Measurements from ENCODE around the gene NOVA1.

Gene NOVA1

DNA sequence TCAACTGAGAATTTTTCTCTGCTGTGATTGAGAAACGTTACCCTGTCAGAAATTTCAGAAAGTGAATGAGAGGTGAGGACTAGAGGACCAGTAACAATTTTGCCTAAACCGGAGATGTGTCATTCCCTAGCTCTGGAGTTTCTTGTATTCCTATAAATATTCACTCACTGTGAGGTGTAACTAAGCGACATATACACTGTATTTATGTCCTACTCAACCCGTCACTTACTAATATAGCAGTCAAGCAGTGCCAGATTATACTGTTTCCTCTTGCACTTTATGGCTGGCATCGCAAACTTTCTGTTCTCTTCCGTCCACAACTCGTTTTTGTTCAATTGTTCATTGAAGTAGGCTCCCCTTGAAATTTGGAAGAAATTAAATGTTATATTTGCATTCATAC, 192.9 kb downstream of the NOVA1 start:
- peaks cover 13% of the 10 kb centered on the region for H3K4me1 ChIP-seq (ENCODE audit: control insufficient read depth, insufficient read depth, low read length)
- no peak overlapping the region for H3K4me3 ChIP-seq (ENCODE audit: low read depth, low read length)
- H3K9ac ChIP-seq (ENCODE audit: low read length), result no peak overlapping the region
- no peaks in the 10 kb centered on the region for H3K9me3 ChIP-seq (ENCODE audit: control insufficient read depth, insufficient read depth, low read depth, low read length)
- no peaks in the 10 kb centered on the region for H3K27me3 ChIP-seq (ENCODE audit: control insufficient read depth, insufficient read depth, low read length)
- no peaks in the 10 kb centered on the region for H3K36me3 ChIP-seq (ENCODE audit: control insufficient read depth, insufficient read depth, low read length)
- H3K27ac ChIP-seq (ENCODE audit: low read depth, low read length), result no peak overlapping the region

DNA sequence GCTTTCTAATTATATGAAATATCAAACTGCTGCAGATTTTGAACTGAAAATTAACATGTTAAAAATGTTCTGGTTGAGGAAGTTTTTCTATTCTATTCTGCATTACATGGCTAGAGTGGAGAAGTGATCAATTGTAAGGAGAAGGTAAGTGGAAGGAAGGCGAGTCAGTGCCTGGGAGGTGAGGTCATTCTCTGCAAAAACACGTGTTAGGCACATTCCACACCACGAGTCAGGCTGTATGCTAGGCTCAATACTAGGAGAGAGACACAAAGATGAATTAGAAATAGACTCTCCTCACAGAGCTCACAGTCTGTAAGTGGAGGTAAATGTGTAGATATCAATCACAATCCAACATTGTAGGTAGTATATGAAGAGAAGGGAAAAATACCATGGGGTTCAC, 194.1 kb downstream of the NOVA1 start:
- no peaks in the 10 kb centered on the region for H3K27me3 ChIP-seq (ENCODE audit: control insufficient read depth, insufficient read depth, low read length)
- H3K4me3 ChIP-seq (ENCODE audit: low read depth, low read length), result no peak overlapping the region
- H3K27ac ChIP-seq (ENCODE audit: low read depth, low read length), result no peak overlapping the region
- H3K9me3 ChIP-seq (ENCODE audit: control insufficient read depth, insufficient read depth, low read depth, low read length), result no peaks in the 10 kb centered on the region
- H3K9ac ChIP-seq (ENCODE audit: low read length), result no peak overlapping the region
- no peaks in the 10 kb centered on the region for H3K36me3 ChIP-seq (ENCODE audit: control insufficient read depth, insufficient read depth, low read length)
- H3K4me1 ChIP-seq (ENCODE audit: control insufficient read depth, insufficient read depth, low read length), result peaks cover 13% of the 10 kb centered on the region

DNA sequence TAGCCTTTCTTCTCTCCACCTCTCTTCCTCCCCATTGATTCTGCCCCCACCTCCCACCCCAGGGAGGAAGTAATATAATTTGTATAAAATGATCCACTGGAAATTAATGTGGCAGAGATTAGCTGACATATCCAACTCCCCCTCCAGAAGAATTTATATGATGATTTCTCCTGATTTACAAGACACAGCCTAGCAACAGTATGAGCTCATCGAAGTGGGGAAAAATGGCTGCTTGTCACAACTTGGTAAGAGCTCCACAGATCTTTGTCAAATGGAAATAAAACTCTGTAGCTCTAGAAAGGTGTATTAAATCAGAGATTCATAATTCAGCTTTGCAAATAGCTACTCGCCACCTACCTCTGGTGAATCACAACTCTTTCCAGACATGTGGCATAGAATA, 195.7 kb downstream of the NOVA1 start:
- Histone ChIP-seq H3K9ac (ENCODE audit: low read length) (no peak overlapping the region), H3K4me1 (ENCODE audit: control insufficient read depth, insufficient read depth, low read length) (peaks cover 13% of the 10 kb centered on the region), H3K27ac (ENCODE audit: low read depth, low read length) (no peak overlapping the region), H3K27me3 (ENCODE audit: control insufficient read depth, insufficient read depth, low read length) (no peaks in the 10 kb centered on the region), H3K9me3 (ENCODE audit: control insufficient read depth, insufficient read depth, low read depth, low read length) (no peaks in the 10 kb centered on the region), H3K36me3 (ENCODE audit: control insufficient read depth, insufficient read depth, low read length) (no peaks in the 10 kb centered on the region), H3K4me3 (ENCODE audit: low read depth, low read length) (no peak overlapping the region)

DNA sequence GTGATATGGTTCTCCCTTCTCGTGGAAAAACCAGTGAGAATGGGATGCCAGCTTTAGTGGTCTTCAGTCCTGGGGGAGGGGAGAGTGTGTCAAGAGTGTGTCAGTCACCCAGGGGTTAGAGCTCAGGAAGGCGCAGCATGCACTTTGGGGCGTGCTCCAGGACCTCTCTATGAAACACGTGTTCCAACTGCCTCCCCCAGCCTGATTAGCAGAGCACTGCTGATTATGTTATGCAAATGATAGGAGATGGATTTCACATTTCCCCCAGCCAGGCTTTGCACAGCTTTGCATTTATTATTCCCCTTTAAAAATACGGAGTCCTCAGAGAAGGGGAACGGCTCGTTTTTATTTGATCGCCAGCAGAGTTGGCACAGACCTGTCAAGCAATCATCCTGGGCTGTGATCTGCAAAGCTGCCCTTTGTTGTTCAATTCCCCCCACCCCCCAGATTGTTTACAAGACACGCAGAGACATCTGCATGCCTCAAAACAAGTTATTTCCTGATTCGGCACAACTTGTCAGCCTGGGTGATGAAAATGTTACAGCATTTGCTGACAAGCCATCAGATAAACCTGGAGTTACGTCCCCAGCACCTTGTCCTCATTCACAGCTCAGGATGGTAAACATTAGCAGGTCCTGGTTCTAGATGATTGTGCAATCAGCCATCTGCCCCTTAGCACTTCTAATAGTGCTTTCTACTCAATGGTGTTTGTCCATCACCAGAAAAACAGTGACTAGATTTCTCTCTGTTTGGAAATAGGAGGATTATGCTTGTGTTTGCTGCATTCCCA, 196.5 kb downstream of the NOVA1 start:
- Histone ChIP-seq H3K4me3 (ENCODE audit: low read depth, low read length) (no peak overlapping the region), H3K27ac (ENCODE audit: low read depth, low read length) (no peak overlapping the region)

DNA sequence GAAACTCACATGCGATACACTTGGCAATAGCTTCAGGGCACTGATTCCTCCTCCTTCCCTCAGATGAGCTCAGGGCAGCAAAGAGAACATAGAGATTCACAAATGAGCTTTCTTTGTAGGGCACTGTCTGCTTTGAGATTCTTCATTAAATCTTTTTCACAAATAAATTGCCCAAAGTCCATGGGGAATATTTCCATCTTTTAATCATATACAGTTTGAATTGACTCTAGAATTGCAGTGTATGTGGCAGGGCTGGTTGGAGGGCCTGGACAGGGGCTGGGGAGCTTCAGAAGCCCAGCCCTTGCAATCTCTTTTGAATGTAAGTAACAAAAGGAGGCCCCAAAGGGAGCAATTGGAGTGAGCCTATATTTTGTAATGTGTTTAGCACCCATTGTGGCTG, 197.5 kb downstream of the NOVA1 start:
- no peak overlapping the region for H3K27ac ChIP-seq (ENCODE audit: low read depth, low read length)
- H3K27me3 ChIP-seq (ENCODE audit: control insufficient read depth, insufficient read depth, low read length), result no peaks in the 10 kb centered on the region
- H3K9me3 ChIP-seq (ENCODE audit: control insufficient read depth, insufficient read depth, low read depth, low read length), result no peaks in the 10 kb centered on the region
- H3K4me3 ChIP-seq (ENCODE audit: low read depth, low read length), result no peak overlapping the region
- H3K36me3 ChIP-seq (ENCODE audit: control insufficient read depth, insufficient read depth, low read length), result no peaks in the 10 kb centered on the region
- H3K9ac ChIP-seq (ENCODE audit: low read length), result no peak overlapping the region
- H3K4me1 ChIP-seq (ENCODE audit: control insufficient read depth, insufficient read depth, low read length), result peaks cover 13% of the 10 kb centered on the region

More for the DNA sequence above, 196.5 kb downstream of the NOVA1 start:
- H3K9me3 ChIP-seq (ENCODE audit: control insufficient read depth, insufficient read depth, low read depth, low read length), result no peaks in the 10 kb centered on the region
- H3K9ac ChIP-seq (ENCODE audit: low read length), result no peak overlapping the region
- no peaks in the 10 kb centered on the region for H3K27me3 ChIP-seq (ENCODE audit: control insufficient read depth, insufficient read depth, low read length)
- H3K4me1 ChIP-seq (ENCODE audit: control insufficient read depth, insufficient read depth, low read length), result peaks cover 13% of the 10 kb centered on the region
- H3K36me3 ChIP-seq (ENCODE audit: control insufficient read depth, insufficient read depth, low read length), result no peaks in the 10 kb centered on the region

DNA sequence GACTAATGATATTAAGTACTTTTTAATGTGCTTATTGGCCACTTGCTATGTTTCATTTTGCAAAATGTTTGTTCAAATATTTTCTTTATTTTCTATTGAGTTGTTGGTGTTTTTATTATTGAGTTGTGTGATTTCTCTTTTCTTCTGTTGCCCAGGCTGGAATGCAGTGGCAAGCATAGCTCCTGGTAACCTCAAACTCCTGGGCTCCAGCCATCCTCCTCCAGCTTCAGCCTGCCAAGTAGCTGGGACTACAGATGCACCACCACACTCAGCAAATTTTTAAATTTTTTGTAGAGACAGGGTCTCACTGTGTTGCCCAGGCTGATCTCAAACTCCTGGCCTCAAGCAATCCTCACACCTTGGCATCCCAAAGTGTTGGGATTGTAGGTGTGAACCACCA, 199.2 kb downstream of the NOVA1 start:
- Histone ChIP-seq H3K27ac (ENCODE audit: low read depth, low read length) (no peak overlapping the region), H3K4me3 (ENCODE audit: low read depth, low read length) (no peak overlapping the region), H3K27me3 (ENCODE audit: control insufficient read depth, insufficient read depth, low read length) (no peaks in the 10 kb centered on the region), H3K9me3 (ENCODE audit: control insufficient read depth, insufficient read depth, low read depth, low read length) (no peaks in the 10 kb centered on the region), H3K9ac (ENCODE audit: low read length) (no peak overlapping the region), H3K36me3 (ENCODE audit: control insufficient read depth, insufficient read depth, low read length) (no peaks in the 10 kb centered on the region), H3K4me1 (ENCODE audit: control insufficient read depth, insufficient read depth, low read length) (peaks cover 29% of the 10 kb centered on the region)

All from HUES6 (cell line).